IPS DF 6.9 (cell line): ENCODE data around the gene PTDSS2.

Experiments used
- DNase-seq: peaks from one replicate; pipeline ENCODE4 v3.0.0-alpha.2; 2013; ENCODE audit warnings: low read depth, low spot score
- H3K27ac ChIP-seq: one replicate; pipeline ENCODE4 v1.5.1; 2013; ENCODE audit warnings: low read length, control low read depth
- H3K27me3 ChIP-seq: 2 replicates; pipeline ENCODE4 v1.6.1; 2013; ENCODE audit warnings: mild to moderate bottlenecking, low read length; ENCODE audit not compliant: control insufficient read depth, insufficient read depth
- H3K36me3 ChIP-seq: 2 replicates; pipeline ENCODE4 v1.6.1; 2013; ENCODE audit warnings: low read length; ENCODE audit not compliant: control insufficient read depth, insufficient read depth
- H3K4me1 ChIP-seq: 2 replicates; pipeline ENCODE4 v1.6.1; 2013; ENCODE audit warnings: low read length; ENCODE audit not compliant: control insufficient read depth, insufficient read depth
- H3K4me3 ChIP-seq: 2 replicates; pipeline ENCODE4 v1.5.1; 2013; ENCODE audit warnings: mild to moderate bottlenecking, low read length
- H3K9me3 ChIP-seq: 2 replicates; pipeline ENCODE4 v1.6.1; 2013; ENCODE audit warnings: low read length, inconsistent platforms; ENCODE audit not compliant: control insufficient read depth, insufficient read depth
- WGBS: extraction: QIAGEN DNeasy Blood & Tissue Kit; methylation state at CpG from one replicate; pipeline ENCODE4 v1.1.7; 2013; ENCODE audit warnings: mixed read lengths, missing lambda C conversion rate; ENCODE audit not compliant: insufficient read length, insufficient coverage; 5-methylcytosine and 5-hydroxymethylcytosine counted together

Gene PTDSS2

DNA sequence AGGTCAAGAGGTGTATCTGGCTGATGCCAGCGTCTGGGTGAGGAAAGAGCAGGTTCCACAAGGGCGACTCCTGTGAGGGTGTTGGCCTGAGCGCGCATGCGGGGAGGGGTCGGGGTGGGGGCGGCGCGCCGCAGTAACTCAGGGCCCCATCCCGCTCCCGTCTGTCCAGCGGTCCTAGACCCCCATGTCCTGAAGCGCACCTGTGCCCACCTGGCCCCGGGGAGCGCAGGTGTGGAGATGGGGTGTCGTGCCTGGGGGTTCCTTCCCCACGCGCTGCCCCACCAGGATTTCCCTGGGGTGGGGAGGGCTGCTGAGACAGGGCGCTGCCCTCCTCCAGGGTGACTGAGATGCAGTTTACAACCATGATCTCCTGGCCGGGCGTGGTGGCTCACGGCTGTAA, 36.1 kb downstream of the PTDSS2 start:
- Histone ChIP-seq H3K4me1 (no peaks in the 10 kb centered on the region; the same call in 1 of the 2 replicates), H3K4me3 (no peak overlapping the region), H3K36me3 (peaks cover 23% of the 10 kb centered on the region), H3K9me3 (no peaks in the 10 kb centered on the region), H3K27me3 (no peaks in the 10 kb centered on the region), H3K27ac (no peak overlapping the region)
- DNase-seq = no peak
- WGBS = no CpG with 5 or more reads among the region's 23 CpGs

DNA sequence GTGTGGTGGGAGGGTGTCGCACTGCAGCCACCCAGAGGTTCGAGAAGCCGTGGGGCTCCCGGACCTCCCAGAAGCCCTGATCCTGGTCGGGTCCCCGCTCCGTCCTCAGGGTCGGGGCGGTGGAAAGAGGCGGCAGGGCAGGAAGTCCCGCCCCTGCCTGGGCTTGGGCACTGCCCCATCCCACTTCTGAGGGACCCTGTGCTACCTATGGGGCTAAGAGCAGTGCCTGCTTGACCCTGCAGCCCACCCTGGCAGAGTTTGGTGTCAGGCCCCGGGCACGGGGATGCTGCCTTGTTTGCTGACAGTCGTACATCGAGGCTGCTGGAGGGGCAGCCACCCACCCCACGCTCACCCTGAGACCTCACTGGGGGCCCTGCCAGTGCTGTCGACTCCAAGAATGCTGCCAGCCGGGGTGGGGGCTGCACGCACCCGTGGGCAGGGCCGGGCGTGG, 37.5 kb downstream of the PTDSS2 start:
- Histone ChIP-seq H3K36me3 (peaks cover 23% of the 10 kb centered on the region), H3K27me3 (no peaks in the 10 kb centered on the region), H3K9me3 (no peaks in the 10 kb centered on the region), H3K4me1 (no peaks in the 10 kb centered on the region; the same call in 1 of the 2 replicates), H3K27ac (no peak overlapping the region), H3K4me3 (no peak overlapping the region)
- DNase-seq = no peak
- no CpG with 5 or more reads among the region's 22 CpGs for WGBS

DNA sequence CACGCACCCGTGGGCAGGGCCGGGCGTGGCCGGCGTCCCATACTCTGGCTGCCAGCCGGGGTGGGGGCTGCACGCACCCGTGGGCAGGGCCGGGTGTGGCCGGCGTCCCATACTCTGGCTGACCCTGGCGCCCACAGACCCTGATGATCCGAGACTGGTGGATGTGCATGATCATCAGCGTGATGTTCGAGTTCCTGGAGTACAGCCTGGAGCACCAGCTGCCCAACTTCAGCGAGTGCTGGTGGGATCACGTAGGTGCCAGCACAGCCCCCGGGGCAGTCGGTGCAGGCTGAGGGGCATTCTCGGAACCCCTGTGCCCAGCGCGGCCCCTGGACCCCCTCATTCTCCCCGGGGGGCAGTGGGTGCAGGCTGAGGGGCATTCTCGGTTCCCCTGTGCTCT, 38.0 kb downstream of the PTDSS2 start:
- Histone ChIP-seq H3K9me3 (no peaks in the 10 kb centered on the region), H3K4me1 (no peaks in the 10 kb centered on the region; the same call in 1 of the 2 replicates), H3K27ac (no peak overlapping the region), H3K27me3 (no peaks in the 10 kb centered on the region), H3K4me3 (no peak overlapping the region), H3K36me3 (peaks cover 23% of the 10 kb centered on the region)
- DNase-seq = no peak
- no CpG with 5 or more reads among the region's 25 CpGs for WGBS

DNA sequence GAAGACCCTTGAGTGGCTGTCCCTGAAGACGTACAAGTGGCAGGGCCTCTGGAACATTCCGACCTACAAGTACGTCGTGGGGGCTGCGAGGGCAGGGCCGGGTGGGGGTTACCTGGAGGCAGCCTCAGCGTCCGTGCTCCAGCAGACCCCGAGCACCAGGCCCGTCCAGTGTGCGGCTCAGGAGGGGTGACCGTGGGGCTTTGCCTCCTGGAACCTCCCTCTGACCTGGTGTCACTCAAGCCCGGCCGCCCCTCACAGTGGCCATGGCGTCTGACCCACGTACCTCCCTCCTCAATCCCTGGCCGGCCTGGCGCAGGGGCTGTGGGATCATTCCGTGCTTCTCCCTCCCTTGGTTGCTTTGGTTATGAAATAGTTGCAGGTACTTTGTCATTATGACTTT, 38.5 kb downstream of the PTDSS2 start:
- no peak for DNase-seq
- Histone ChIP-seq H3K36me3 (peaks cover 23% of the 10 kb centered on the region), H3K9me3 (no peaks in the 10 kb centered on the region), H3K27me3 (no peaks in the 10 kb centered on the region), H3K4me1 (no peaks in the 10 kb centered on the region; the same call in 1 of the 2 replicates), H3K27ac (no peak overlapping the region), H3K4me3 (no peak overlapping the region)
- WGBS = no CpG with 5 or more reads among the region's 19 CpGs

DNA sequence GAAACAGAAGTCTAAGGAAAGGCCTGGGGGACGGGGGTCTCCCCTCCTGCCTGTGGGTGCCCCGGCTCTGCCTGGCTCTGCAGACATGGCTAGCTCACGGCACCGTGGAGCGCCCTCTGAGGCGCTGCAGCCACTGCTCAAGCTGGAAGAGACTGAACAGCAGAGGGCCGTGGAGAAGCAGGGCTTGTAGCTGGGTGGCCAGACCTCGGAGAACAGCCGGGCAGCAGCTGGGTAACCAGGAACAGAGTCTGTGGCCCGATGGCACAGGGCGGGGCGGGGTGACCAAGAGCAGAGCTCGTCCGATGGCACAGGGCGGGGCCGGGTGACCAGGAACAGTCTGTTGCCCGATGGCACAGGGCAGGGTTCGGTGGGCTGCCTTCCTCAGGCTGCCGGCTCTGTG, 38.9 kb downstream of the PTDSS2 start:
- Histone ChIP-seq H3K9me3 (no peaks in the 10 kb centered on the region), H3K4me3 (no peak overlapping the region), H3K27ac (no peak overlapping the region), H3K4me1 (no peaks in the 10 kb centered on the region; the same call in 1 of the 2 replicates), H3K27me3 (no peaks in the 10 kb centered on the region), H3K36me3 (peaks cover 23% of the 10 kb centered on the region)
- DNase-seq = no peak
- WGBS = no CpG with 5 or more reads among the region's 19 CpGs

DNA sequence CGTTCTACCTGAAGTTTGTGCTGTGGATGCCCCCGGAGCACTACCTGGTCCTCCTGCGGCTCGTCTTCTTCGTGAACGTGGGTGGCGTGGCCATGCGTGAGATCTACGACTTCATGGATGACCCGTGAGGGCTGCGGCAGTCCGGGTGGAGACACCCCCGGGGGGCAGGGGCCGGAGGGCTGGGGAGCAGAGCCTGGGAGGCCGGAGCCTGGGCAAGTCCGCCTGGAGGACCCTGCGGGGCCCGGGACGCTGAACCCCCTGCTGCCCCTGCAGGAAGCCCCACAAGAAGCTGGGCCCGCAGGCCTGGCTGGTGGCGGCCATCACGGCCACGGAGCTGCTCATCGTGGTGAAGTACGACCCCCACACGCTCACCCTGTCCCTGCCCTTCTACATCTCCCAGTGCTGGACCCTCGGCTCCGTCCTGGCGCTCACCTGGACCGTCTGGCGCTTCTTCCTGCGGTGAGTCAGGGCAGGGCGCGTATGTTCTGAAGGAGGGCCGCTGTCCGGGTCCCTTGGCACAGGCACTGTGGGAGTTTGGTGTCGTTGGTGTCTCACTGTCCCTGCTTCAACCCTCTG, 39.6 kb downstream of the PTDSS2 start:
- Histone ChIP-seq H3K27ac (no peak overlapping the region), H3K4me3 (no peak overlapping the region), H3K9me3 (no peaks in the 10 kb centered on the region), H3K27me3 (no peaks in the 10 kb centered on the region), H3K36me3 (peaks cover 23% of the 10 kb centered on the region), H3K4me1 (no peaks in the 10 kb centered on the region; the same call in 1 of the 2 replicates)
- DNase-seq = no peak
- no CpG with 5 or more reads among the region's 37 CpGs for WGBS

DNA sequence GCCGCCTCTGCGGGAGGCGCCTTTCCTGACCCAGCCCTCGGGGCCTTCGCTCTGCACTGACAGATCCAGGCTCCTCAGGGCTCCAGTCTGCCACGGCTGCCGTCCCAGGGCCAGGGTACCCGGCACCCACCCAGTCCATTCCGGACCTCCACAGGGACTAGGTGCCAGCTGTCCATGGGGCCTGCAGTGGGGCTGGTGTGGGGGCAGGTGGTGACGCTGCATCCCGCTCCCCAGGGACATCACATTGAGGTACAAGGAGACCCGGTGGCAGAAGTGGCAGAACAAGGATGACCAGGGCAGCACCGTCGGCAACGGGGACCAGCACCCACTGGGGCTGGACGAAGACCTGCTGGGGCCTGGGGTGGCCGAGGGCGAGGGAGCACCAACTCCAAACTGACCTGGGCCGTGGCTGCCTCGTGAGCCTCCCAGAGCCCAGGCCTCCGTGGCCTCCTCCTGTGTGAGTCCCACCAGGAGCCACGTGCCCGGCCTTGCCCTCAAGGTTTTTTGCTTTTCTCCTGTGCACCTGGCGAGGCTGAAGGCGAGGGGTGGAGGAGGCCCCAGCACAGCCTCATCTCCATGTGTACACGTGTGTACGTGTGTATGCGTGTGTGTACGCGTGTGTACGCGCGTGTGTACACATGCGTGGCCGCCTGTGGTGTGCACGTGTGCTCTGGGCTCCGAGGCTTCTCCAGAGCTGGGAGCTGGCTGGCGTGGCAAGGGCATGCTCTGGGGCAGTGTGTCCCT, 40.3 kb downstream of the PTDSS2 start:
- no CpG with 5 or more reads among the region's 38 CpGs for WGBS
- no peaks in the 10 kb centered on the region for H3K27me3 ChIP-seq
- peaks cover 23% of the 10 kb centered on the region for H3K36me3 ChIP-seq
- DNase-seq = no peak
- H3K4me1 ChIP-seq = no peaks in the 10 kb centered on the region; the same call in 1 of the 2 replicates
- no peaks in the 10 kb centered on the region for H3K9me3 ChIP-seq
- H3K27ac ChIP-seq = no peak overlapping the region
- no peak overlapping the region for H3K4me3 ChIP-seq

DNA sequence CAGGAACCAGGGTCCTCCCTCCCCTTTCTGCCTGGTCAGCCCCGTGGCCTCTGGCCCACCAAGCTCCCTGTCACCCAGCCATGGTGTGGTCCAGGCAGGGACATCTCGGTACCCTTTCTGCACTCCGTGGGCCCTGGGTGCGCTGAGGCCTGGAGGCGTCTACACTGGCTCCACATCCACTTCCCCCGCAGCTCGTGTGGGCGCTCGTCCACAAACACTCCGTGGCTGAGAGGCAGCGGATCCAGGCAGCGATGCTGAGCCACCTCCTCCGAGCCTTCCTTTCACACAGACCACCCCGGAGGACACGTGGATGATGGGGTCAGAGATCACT, 40.8 kb downstream of the PTDSS2 start:
- DNase-seq = no peak
- H3K9me3 ChIP-seq = no peaks in the 10 kb centered on the region
- H3K4me1 ChIP-seq = no peaks in the 10 kb centered on the region; the same call in 1 of the 2 replicates
- no peak overlapping the region for H3K4me3 ChIP-seq
- H3K27ac ChIP-seq = no peak overlapping the region
- H3K36me3 ChIP-seq = peaks cover 23% of the 10 kb centered on the region
- WGBS = no CpG with 5 or more reads among the region's 15 CpGs
- no peaks in the 10 kb centered on the region for H3K27me3 ChIP-seq

DNA sequence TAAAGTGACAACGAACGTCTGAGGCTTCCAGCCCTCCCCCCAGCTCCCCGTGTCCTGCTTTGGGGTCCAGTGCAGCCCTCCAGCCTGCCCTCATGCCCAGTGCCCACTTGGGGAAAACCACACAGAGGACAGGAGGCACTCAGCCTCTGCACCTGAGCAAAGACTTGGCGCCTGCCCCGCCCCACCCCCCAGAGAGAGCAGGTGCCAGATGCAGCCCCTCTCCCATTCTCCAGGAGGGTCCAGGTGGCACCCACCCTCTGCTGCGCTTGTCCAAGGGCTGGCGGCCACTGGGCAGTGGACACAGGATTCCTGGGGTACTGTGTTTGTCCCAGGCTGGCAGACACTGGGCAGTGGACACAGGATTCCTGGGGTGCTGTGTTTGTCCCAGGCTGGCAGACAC, 41.3 kb downstream of the PTDSS2 start:
- Histone ChIP-seq H3K4me3 (no peak overlapping the region), H3K36me3 (peaks cover 23% of the 10 kb centered on the region), H3K9me3 (no peaks in the 10 kb centered on the region), H3K27ac (no peak overlapping the region), H3K27me3 (no peaks in the 10 kb centered on the region), H3K4me1 (no peaks in the 10 kb centered on the region; the same call in 1 of the 2 replicates)
- no peak for DNase-seq
- no CpG with 5 or more reads among the region's 7 CpGs for WGBS

DNA sequence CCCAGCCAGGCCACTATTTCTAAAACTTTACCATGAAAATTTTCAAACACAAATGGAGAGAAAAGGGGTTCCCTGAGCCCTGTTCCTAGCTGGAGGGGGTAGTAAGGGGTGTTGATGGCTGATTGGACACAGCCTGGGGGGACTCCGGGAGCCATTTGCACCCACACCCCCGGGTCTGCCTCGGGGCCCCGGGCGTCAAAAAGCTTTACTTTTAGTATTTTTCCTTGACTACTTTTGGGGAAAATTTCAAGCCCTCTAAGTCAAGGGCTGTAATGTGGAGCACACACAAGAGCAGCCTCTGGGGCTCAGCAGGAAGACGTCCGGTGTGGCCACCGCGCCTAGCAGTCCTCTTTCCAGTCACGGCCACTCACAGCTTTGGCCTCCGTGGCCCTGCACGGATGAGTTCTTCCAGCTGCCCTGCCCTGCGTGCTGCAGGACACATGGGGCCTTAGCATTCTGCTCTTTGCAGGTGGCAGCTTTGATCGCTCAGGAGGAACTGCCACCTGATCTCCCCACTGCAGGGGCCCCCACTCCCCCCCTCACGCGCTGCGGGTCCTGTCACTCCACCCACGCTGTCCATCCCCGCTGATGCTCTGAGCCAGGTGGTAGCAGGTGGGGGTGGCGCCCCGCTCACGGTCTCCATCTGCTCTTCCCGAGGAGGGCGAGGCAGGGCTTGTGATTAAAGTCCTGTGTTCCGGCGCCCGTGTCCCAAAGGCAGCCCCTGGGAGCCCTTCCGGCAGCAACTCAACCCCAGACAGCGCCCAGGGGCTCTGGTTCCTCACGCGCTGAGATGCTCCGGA, 42.5 kb downstream of the PTDSS2 start:
- no peaks in the 10 kb centered on the region; the same call in 1 of the 2 replicates for H3K4me1 ChIP-seq
- no peaks in the 10 kb centered on the region for H3K27me3 ChIP-seq
- H3K9me3 ChIP-seq = no peaks in the 10 kb centered on the region
- no peak overlapping the region for H3K27ac ChIP-seq
- no peak for DNase-seq
- no CpG with 5 or more reads among the region's 32 CpGs for WGBS
- no peak overlapping the region for H3K4me3 ChIP-seq
- peaks cover 28% of the 10 kb centered on the region for H3K36me3 ChIP-seq
